HepG2 (cell line): ENCODE measurements around the gene GFRA1. TPM values are rescaled to one million over a fixed set of nuclear protein-coding genes. Genes with fewer than 3 reads are reported as not detected.

Experiments
- ATAC-seq: fragments of 200-7000 bp; cut with Tn5 transposase; 3 replicates; pipeline ENCODE4 v1.9.1; 2020; ENCODE audit warnings: mild to moderate bottlenecking, moderate library complexity
- BruUV-seq: library from RNA; stranded (reverse); fragments of 400-500 nt; replicated peaks from 2 replicates; lab custom pipeline; 2021; lab: Mats Ljungman, UMichigan
- CTCF ChIA-PET: fragments of 300-600 bp; formaldehyde crosslinking; extraction: SDS; loops from one replicate; lab custom pipeline; 2021; ENCODE audit warnings: low total read pairs, inconsistent platforms, low intra/inter-chr PET ratio; lab: Yijun Ruan, JAX
- POLR2A ChIA-PET: fragments of 350-600 bp; sonication (Branson Sonifier 250); formaldehyde crosslinking; loops from one replicate; lab custom pipeline; 2020; ENCODE audit warnings: antibody characterized with exemption, inconsistent platforms; lab: Yijun Ruan, JAX
- DNase-seq: peaks from one replicate; pipeline ENCODE4 v3.0.0-alpha.2; 2015; ENCODE audit warnings: low spot score
- FAIRE-seq: peaks from 3 replicates; lab custom pipeline; 2011; peaks lifted over from hg19 to GRCh38; lab: Jason Lieb, UNC
- H2AFZ ChIP-seq: one replicate; pipeline ENCODE4 v1.6.1; 2011; ENCODE audit warnings: low read length, inconsistent platforms
- H3K27ac ChIP-seq: fragments of 300-600 bp; 3 replicates; pipeline ENCODE4 v1.8.0; 2011; ENCODE audit warnings: mixed run types, mild to moderate bottlenecking, mixed read lengths, low read length, inconsistent platforms; ENCODE audit not compliant: insufficient read depth; ENCODE audit errors: extremely low read length
- H3K27me3 ChIP-seq, 2 experiments: fragments of 200-600 bp in 1 of 2; 2 replicates in 1 of 2; 3 replicates in 1 of 2; pipeline versions ENCODE4 v1.6.0 to v1.8.0; 2011; ENCODE audit warnings: low read length in 2 of 2, mild to moderate bottlenecking in 2 of 2, moderate library complexity in 2 of 2, inconsistent platforms in 1 of 2; ENCODE audit not compliant: insufficient read depth in 2 of 2, control insufficient read depth in 1 of 2
- H3K36me3 ChIP-seq, 2 experiments: fragments of 200-600 bp in 1 of 2; replicated peaks in 1 of 2; 2 replicates in 1 of 2; 3 replicates in 1 of 2; pipeline versions ENCODE4 v1.5.1 to v1.8.0; 2011; ENCODE audit warnings: low read length in 2 of 2, inconsistent platforms in 1 of 2; ENCODE audit not compliant: insufficient read depth in 2 of 2, control insufficient read depth in 1 of 2
- H3K4me1 ChIP-seq: 2 replicates; pipeline ENCODE4 v1.5.1; 2012; ENCODE audit warnings: low read length, inconsistent platforms; ENCODE audit not compliant: insufficient read depth
- H3K4me2 ChIP-seq: 2 replicates; pipeline ENCODE4 v1.6.0; 2011; ENCODE audit warnings: low read depth, low read length, inconsistent platforms
- H3K4me3 ChIP-seq, 3 experiments: fragments of 200-600 bp in 1 of 3; sonication (generic), shearing (Covaris generic) in 1 of 3; replicated peaks in 1 of 3; 2 replicates each; pipeline ENCODE4 v1.5.1; 2011 to 2016; ENCODE audit warnings: low read length in 3 of 3, inconsistent platforms in 2 of 3, low read depth in 2 of 3, mild to moderate bottlenecking in 2 of 3, control low read depth in 1 of 3, mixed read lengths in 1 of 3; ENCODE audit not compliant: insufficient read depth in 1 of 3
- H3K79me2 ChIP-seq: one replicate; pipeline ENCODE4 v1.6.1; 2011; ENCODE audit warnings: low read length, inconsistent platforms; ENCODE audit not compliant: insufficient read depth
- H3K9ac ChIP-seq: 2 replicates; pipeline ENCODE4 v1.6.0; 2011; ENCODE audit warnings: mild to moderate bottlenecking, low read depth, low read length, inconsistent platforms; ENCODE audit not compliant: insufficient read depth
- H3K9me3 ChIP-seq: 2 replicates; pipeline ENCODE4 v1.5.1; 2012; ENCODE audit warnings: mild to moderate bottlenecking, low read length
- H4K20me1 ChIP-seq: 2 replicates; pipeline ENCODE4 v1.6.0; 2011; ENCODE audit warnings: inconsistent platforms, mild to moderate bottlenecking, low read length, moderate library complexity; ENCODE audit not compliant: insufficient read depth
- ELF3 ChIP-seq: IDR thresholded peaks from 2 replicates; pipeline ENCODE4 v1.6.1; 2016; ENCODE audit warnings: missing genetic modification reagents, missing compliant biosample characterization
- ETV6 ChIP-seq: sonication (generic); formaldehyde crosslinking; conservative IDR thresholded peaks from 2 replicates; pipeline ENCODE4 v1.4.0; 2020; ENCODE audit warnings: missing genetic modification reagents
- FOXA1 ChIP-seq, 2 experiments: fragments of 450-650 bp in 1 of 2; sonication (generic) in 1 of 2; formaldehyde crosslinking in 1 of 2; IDR thresholded peaks; 2 replicates each; pipeline versions ENCODE4 v1.4.0 to v1.6.1; 2016 to 2020; ENCODE audit warnings: missing genetic modification reagents in 1 of 2
- GRHL1 ChIP-seq: sonication (generic); formaldehyde crosslinking; conservative IDR thresholded peaks from 2 replicates; pipeline ENCODE4 v1.8.0; 2022; ENCODE audit warnings: missing genetic modification reagents
- HOXD1 ChIP-seq: sonication (generic); formaldehyde crosslinking; IDR thresholded peaks from 2 replicates; pipeline ENCODE4 v1.5.0; 2020; ENCODE audit warnings: missing genetic modification reagents
- KLF11 ChIP-seq: IDR thresholded peaks from 2 replicates; pipeline ENCODE4 v1.6.1; 2016; ENCODE audit warnings: missing compliant biosample characterization
- NPAS2 ChIP-seq: sonication (generic); formaldehyde crosslinking; IDR thresholded peaks from 2 replicates; pipeline ENCODE4 v1.8.0; 2022; ENCODE audit warnings: mild to moderate bottlenecking, missing genetic modification reagents, borderline replicate concordance
- PAXIP1 ChIP-seq: sonication (generic); formaldehyde crosslinking; conservative IDR thresholded peaks from 2 replicates; pipeline ENCODE4 v1.4.0; 2020; ENCODE audit warnings: mild to moderate bottlenecking, missing genetic modification reagents, moderate library complexity
- PBX2 ChIP-seq: IDR thresholded peaks from 2 replicates; pipeline ENCODE4 v1.6.1; 2016; ENCODE audit warnings: control low read depth
- SIX1 ChIP-seq: sonication (generic); formaldehyde crosslinking; IDR thresholded peaks from 2 replicates; pipeline ENCODE4 v1.4.0; 2020; ENCODE audit warnings: missing genetic modification reagents, borderline replicate concordance
- THAP8 ChIP-seq: sonication (generic); formaldehyde crosslinking; IDR thresholded peaks from 2 replicates; pipeline ENCODE4 v1.5.1; 2020; ENCODE audit warnings: missing genetic modification reagents, mild to moderate bottlenecking, borderline replicate concordance
- ZGPAT ChIP-seq: IDR thresholded peaks from 2 replicates; pipeline ENCODE4 v1.6.1; 2016; ENCODE audit warnings: mild to moderate bottlenecking
- ZNF276 ChIP-seq: sonication (generic); formaldehyde crosslinking; IDR thresholded peaks from 2 replicates; pipeline ENCODE4 v1.4.0; 2020; ENCODE audit warnings: mild to moderate bottlenecking, low read depth, missing genetic modification reagents
- WGBS: methylation state at CpG from one replicate; pipeline ENCODE4 v1.1.6; 2017; ENCODE audit warnings: low lambda C conversion rate; 5-methylcytosine and 5-hydroxymethylcytosine counted together
- in situ Hi-C: cut with HindIII; loops from 2 replicates; pipeline ENCODE4 v1.10.0; 2017; ENCODE audit warnings: low pct_unique_long_range_greater_than_20kb; ENCODE audit not compliant: extremely low pct_ligation_motif_present
- intact Hi-C: fragments of 100-400 bp; cut with micrococcal nuclease; formaldehyde crosslinking; loops from one replicate; pipeline ENCODE4 v1.10.0; 2022; ENCODE audit not compliant: unreplicated experiment
- polyA plus RNA-seq, 8 experiments: library from polyadenylated mRNA; depleted of rRNA in 3 of 8; stranded (reverse) in 7 of 8; unstranded in 1 of 8; fragments of >200 nt; fragmentation: Illumina TruSeq in 4 of 8; extraction: Trizol in 4 of 8; gene quantifications; 2 replicates each; pipeline versions ENCODE4 v1.2.1 to v1.2.3, GENCODE V29; 2011 to 2016; ENCODE audit warnings: low read depth in 4 of 8, missing spikeins in 1 of 8, mixed read lengths in 1 of 8; ENCODE audit not compliant: insufficient read depth in 1 of 8
- total RNA-seq, 5 experiments: library from RNA; depleted of rRNA; stranded (reverse); fragments of >200 nt; fragmentation: Illumina TruSeq; extraction: Trizol; gene quantifications; 2 replicates each; pipeline ENCODE4 v1.2.3, GENCODE V29; 2016; ENCODE audit warnings: low read depth in 1 of 5

Gene GFRA1
- total and polyA plus RNA-seq, 2 of the 13 experiments (the other 11 are each of a cell fraction or from before 2014, with no cell fraction given) = not detected

GRCh38 chr10:116126954-116127695, 145.9 kb downstream of the GFRA1 start:
- no peaks in the 10 kb centered on the region for H3K9me3 ChIP-seq
- no peak overlapping the region for H3K9ac ChIP-seq
- CTCF ChIA-PET = no interaction called here
- H4K20me1 ChIP-seq = no peaks in the 10 kb centered on the region
- intact Hi-C loops = no loop called here
- in situ Hi-C loops = no loop called here
- no peak for TF ChIP-seq NPAS2 (CRISPR knock-in tag)
- no peak for TF ChIP-seq SIX1 (CRISPR knock-in tag)
- no peak for TF ChIP-seq HOXD1
- TF ChIP-seq PBX2 (CRISPR knock-in tag) = no peak
- TF ChIP-seq KLF11 = no peak
- no peak for TF ChIP-seq ELF3 (CRISPR knock-in tag)
- TF ChIP-seq ZNF276 (CRISPR knock-in tag) = no peak
- no peak for TF ChIP-seq GRHL1 (CRISPR knock-in tag)
- TF ChIP-seq ZGPAT (CRISPR knock-in tag) = no peak
- no peak for TF ChIP-seq FOXA1 (IDR thresholded peaks at IDR 0.05)
- no peak for TF ChIP-seq FOXA1 (CRISPR knock-in tag; IDR thresholded peaks at IDR 0.05)
- no peak for TF ChIP-seq PAXIP1
- TF ChIP-seq THAP8 = no peak
- TF ChIP-seq ETV6 (CRISPR knock-in tag) = no peak
- H3K4me1 ChIP-seq = no peaks in the 10 kb centered on the region
- H3K4me2 ChIP-seq = no peak overlapping the region
- BruUV-seq = no TSS peak
- no peak for DNase-seq
- no peaks in the 10 kb centered on the region for H3K79me2 ChIP-seq
- no peaks in the 10 kb centered on the region; a peak in 2 of 5 replicates for H3K27me3 ChIP-seq
- H3K27ac ChIP-seq = no peak overlapping the region
- 20% methylated on average over 10 of the region's 10 CpGs for WGBS
- no peak overlapping the region for H3K4me3 ChIP-seq
- no peak for FAIRE-seq
- no peaks in the 10 kb centered on the region for H3K36me3 ChIP-seq
- POLR2A ChIA-PET = no interaction called here
- ATAC-seq = no peak
- H2AFZ ChIP-seq = no peak overlapping the region
